ENCODE results near the gene RTL5. TPM values are rescaled to one million over a fixed set of nuclear protein-coding genes. Genes with fewer than 3 reads are reported as not detected.

Gene RTL5
- polyA plus RNA-seq, 4 donors: 22.9 to 28.2 (median 24.4) TPM

GRCh38 chrX:72079607-72080006, 52.1 kb downstream of the RTL5 start:
- DNase-seq (ENCODE audit: low read depth in 4 of 4, low spot score in 3 of 4): no peak

GRCh38 chrX:72078411-72078810, 53.3 kb downstream of the RTL5 start:
- no peak for DNase-seq (ENCODE audit: low read depth in 4 of 4, low spot score in 3 of 4)

Other genes with a start within 250 kb of the RTL5 start
- 10 to 100 TPM in 1 of 4 donors, 1 to 10 TPM in 3; 9.2 to 10.8 (median 9.6) TPM for gene NHSL2, start 221.1 kb downstream of the RTL5 start, polyA plus RNA-seq (ENCODE audit: insufficient read length in 4 of 4)
- 10 to 100 TPM; 31.0 to 59.1 (median 43.8) TPM for gene PIN4, start 49.8 kb upstream of the RTL5 start, polyA plus RNA-seq (ENCODE audit: insufficient read length in 4 of 4)
- gene ERCC6L, start 107.1 kb upstream of the RTL5 start, polyA plus RNA-seq (ENCODE audit: insufficient read length in 4 of 4): 1 to 10 TPM; 3.9 to 5.5 (median 4.3) TPM
- 1,000 to 10,000 TPM; 1,419 to 1,753 (median 1,540) TPM for gene RPS4X, start 145.3 kb upstream of the RTL5 start, polyA plus RNA-seq (ENCODE audit: insufficient read length in 4 of 4)
- gene CITED1, start 174.0 kb upstream of the RTL5 start, polyA plus RNA-seq (ENCODE audit: insufficient read length in 4 of 4): 10 to 100 TPM; 11.1 to 19.7 (median 15.9) TPM

Data from left renal pelvis (tissue), 4 donors.